OCI-LY1 (cell line): ENCODE results near the gene LBX2.

ENCODE experiments used
- CTCF ChIP-seq: fragments of 200-600 bp; sonication (generic), shearing (Covaris generic); IDR thresholded peaks from 2 replicates; pipeline ENCODE4 v1.5.1; 2017; ENCODE audit warnings: mild to moderate bottlenecking, antibody characterized with exemption, low read length, moderate library complexity, mixed read lengths
- EZH2 ChIP-seq: fragments of 200-600 bp; sonication (generic), shearing (Covaris generic); IDR thresholded peaks from 2 replicates; pipeline ENCODE4 v1.8.0; 2017; ENCODE audit warnings: borderline replicate concordance, mixed run types, mild to moderate bottlenecking, antibody characterized with exemption, low read length, moderate library complexity, mixed read lengths

GRCh38 chr2:74516650-74517049 lies 17.2 kb upstream of the LBX2 start:
- TF ChIP-seq CTCF, result no peak
- no peak for TF ChIP-seq EZH2
